Measurements from ENCODE around the gene ABI3.

The ABI3 gene

DNA sequence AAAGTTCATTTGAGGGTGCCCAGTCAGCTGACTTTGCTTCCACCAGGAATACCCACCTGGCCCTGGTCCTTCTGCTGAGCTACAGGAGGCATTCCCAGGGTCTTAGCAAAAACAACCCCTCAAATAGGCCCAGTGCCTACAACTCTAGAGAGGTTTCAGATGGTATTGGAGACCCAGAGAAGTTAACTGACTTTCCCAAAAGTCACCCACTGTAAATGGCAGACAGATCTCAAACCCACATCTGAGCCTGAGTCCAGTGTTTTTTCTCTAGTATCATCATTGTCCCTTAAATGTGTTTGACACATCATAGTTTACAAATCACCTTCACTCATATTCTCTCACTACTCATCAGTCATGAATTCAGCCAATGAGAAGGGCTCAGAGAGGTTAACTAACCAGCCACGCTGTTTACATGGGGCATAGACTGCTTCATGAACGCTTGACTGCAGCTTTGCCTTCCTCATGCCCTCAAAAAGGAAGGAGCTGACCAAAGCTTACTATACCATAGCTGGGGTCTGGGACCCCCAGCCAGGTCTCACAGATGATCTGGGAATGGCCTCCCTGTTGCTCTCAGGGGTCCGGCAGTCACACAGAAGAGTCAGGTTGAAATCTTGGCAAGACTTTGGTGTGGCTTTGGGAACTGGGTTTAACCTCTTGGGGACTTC lies 16.4 kb downstream of the ABI3 start:
- no peak for DNase-seq

DNA sequence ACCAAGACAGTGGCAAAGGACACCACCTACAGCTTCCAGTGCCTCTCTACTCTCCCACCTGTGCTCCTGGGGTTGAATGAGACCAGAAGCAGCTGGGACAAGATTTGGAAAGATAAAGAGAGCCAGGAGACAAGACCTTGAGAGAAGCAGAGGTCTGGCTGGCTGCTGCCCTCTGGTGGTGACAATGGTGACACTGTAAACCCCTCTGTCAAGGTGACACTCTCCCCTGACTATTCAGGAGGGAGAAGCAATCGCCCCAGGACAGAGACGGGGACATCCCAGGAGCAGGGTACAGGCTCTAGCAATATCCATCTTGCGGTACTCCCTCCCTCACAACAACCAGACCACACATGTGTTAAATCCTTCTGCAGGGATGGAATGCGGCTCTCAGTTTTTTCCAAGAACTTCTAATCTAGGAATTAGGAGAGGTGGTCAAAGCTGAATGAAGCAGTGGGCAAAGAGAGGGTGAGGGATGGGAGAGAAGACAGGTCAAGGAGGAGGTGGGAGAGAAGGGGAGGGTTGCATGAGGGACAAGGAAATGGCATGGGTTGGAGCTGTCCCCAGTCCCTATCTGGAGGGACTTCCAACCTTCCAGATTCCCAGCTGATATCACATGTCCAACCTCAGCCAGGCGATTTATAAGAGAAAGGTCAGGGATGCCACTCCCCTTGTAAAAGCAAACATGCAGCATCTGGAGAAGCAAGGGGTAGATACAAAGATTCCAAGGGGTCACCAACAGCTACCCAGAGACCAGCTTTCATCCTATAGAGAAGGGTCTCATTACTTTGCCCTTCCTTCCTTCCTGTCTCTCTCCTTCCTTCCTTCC lies 17.1 kb downstream of the ABI3 start:
- DNase-seq: peak; percentile 75

DNA sequence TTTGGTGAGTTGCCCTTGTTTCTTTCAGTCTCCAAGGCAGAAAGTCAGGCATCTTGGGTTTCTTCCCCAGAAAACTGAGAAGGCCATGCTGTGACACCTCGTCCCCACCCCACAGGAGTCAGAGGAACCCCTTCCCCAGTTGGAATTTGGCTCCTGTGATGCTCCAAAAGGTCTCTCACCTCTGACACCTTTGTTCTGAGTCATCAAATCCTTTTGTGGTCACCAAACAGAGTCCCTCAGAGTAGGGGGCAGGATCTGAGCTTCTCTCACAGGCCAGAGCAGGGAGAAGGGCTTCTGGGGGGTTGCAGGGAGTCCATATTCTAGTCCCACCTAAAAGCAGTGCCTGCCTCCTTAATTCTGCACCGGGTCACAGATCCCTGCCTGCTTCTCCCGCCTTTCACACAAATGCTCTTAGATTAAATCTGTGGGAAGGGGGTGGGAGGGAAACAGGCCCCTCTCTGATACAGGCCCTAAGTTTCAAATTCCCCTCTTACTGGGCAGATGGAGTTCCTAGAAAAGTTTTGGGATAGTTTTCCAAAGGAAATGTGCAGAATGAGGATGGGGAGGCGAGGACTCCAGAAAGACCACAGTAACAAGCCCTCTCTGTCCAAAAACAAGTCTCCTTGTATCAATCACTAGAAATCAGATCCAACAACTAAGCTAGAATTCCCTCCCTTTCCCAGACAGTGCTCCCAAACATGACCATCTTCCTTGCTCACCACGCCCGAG lies 18.7 kb downstream of the ABI3 start:
- DNase-seq: no peak

DNA sequence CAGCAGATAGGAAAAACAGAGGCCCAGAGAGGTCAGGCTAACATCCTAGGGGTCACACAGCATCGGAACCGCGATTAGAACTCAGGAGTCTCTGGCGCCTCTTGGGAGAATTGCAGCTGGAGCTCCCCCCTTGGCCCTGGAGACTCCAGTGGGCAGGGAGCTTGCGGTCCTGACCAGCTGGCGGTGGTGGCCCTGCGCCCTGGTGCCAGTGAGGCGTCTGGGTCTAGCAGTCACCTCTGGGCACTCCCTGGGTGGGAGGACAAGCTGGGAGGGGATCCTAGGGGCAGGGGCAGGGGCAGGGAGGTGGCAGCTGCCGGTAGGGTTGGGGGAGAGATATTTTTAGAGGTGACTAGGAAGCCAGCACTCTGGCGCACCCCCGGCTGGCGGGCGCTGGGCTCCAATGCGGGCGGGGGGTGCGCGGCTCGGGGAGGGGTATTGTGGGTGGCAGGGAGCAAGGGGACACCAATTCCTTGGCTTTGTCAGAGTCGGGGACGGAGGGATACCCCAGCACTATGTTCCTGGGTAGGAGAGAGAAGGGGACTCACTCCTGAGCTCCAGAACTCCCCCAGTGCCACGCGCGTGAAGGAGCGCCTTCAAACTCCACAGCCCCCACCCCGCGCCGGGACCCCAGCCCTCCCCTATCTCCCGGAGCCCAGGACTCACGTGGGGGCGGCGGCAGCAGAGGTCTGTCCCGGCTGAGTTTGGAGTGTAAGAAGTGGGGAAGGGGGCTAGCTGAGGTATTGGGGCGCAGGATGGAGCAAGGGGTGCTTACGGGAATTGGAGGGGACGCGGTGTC lies 19.5 kb downstream of the ABI3 start:
- DNase-seq: no peak

DNA sequence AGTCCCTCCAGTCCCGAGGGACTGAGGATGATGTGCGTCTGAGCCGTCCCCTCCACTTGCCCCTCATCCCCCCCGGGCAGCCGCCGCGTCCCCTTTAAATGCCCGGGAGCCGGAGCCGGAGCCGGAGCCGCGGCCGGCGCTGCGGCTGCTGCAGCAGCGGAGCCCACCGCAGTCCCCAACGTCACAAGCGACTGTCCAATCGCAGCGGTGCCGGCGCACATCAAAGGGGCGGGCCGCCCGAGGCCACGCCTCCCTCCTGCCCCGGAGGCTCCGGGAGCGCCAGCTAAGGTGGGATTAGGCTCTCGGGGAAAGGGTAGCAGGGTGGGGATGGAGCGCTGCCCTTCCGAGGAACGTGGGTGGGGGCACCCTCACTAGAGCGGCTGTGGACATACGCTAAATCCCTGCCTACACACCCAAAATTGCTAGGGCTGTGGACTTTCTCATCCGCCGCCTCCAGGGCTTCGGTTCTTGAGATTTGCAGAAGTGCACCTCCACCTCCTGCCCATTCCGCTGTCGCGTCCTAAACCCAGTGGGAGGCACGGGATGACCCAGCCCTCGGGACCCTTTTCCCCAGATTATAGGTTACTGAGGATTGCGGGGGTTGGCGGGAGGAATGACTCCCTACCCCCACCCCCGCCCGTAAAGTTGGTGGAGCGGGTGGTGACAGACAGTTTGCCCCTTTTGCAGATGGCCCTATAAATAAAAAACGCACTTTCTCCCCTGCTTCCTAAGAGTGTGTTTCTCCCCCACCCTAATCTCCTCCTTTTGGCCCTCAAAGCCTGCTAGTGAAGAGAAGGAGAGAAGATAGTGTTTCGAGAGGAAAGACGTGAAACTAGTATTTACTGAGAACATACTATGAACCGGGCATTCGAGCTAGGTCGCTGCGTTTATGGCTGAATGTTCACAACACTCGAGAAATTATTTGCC lies 20.4 kb downstream of the ABI3 start, which contains the start of gene PHOSPHO1:
TSS of gene PHOSPHO1 (minus strand) at position 152 of the 927 bp plus-strand sequence. CDS start 4,096 bp downstream, outside the sequence.
- peak; percentile 82 for DNase-seq

DNA sequence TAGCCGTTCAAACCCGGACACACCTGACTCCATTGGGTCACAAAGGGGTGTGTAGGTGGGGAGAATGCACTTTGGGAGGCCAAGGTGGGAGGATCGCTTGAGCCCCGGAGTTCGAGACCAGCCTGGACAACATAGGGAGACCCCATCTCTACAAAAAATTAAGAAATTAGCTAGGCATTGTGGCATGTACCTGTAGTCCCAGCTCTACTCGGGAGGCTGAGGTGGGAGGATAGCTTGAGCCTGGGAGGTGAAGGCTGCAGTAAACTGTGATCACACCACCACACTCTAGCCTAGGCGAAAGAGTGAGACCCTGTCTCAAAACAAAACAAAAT lies 21.0 kb downstream of the ABI3 start:
- DNase-seq: no peak

DNA sequence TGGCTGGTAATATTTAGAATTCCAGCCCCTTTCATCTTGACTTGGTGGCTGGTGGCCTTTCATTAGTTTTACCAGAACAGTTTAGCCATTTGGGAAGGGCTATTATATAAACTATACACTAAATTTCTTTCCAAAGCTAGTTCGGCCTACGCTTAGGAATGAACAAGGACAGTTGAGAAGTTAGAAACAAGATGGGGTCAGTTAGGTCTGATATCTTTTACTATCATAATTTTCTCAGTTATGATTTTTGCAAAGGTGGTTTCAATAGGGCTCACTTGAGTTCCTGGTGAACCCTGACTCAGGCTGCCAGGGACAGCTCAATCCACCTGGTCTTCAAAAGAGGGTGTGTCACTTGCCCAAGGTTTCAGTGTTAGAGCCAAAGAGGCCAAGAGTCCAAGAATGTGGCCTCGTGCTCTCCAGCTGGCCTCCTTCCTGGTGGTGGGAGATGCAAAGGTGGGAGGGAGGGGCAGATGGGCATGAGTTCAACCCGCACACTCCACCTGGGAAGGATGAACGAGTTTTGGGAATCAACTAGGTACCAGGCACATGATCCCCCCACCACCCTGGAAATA lies 24.1 kb downstream of the ABI3 start:
- DNase-seq: no peak

DNA sequence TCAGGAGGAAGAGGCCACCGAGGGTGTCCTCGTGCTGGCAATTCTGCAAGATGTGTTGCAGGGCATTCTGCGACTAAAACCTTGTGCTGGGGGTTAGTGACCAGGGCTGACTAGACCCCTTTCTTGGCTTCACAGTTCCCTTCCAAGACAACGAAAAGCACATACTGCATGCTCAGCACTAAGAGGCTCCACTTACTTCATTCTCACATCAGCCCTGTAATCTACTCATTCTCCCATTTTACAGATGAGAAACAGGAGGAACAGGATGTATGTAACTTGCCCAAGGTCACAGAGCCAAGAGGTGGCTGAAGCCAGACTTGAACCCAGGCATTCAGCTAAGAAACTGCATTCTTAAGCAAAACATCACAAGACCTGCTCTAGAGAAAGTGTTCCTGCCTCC lies 25.4 kb downstream of the ABI3 start:
- DNase-seq: no peak

DNA sequence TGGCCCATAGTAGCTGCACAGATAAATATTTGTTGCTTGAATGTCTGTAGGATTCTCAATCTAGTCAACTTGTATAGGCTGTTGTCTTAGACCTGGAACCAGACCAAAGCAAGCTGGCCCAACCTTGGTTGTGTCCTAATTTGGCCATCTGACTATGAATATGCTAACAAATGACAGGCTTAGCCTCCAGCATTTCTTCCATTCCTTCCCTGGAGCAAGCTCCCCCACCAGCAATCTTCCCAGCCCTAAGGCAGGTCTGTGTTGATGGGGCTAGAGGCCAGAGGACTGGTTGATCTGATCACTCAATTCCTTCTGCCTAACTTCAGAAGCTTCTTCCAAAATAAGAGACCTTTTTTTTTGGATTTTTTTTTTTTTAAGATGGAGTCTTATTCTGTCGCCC lies 29.5 kb downstream of the ABI3 start:
- no peak for DNase-seq

DNA sequence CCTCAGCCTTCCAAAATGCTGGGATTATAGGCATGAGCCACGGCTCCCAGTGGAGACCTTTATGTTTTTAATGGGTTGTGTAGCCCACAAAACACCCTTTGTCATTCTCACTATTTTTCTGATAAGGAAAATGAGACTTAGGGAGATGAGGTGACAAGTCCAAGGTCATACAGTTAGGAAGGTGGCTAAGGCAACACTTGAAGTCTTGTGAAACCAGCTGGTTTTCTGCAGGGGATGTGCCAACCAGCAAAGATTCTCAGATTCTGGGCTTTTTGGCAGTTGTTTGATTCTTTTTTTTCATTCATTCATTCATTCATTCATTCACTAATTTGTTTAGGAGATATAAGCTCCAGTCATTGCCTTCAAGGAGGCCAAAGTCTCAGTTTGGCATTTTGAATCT lies 30.1 kb downstream of the ABI3 start:
- DNase-seq: no peak

DNA sequence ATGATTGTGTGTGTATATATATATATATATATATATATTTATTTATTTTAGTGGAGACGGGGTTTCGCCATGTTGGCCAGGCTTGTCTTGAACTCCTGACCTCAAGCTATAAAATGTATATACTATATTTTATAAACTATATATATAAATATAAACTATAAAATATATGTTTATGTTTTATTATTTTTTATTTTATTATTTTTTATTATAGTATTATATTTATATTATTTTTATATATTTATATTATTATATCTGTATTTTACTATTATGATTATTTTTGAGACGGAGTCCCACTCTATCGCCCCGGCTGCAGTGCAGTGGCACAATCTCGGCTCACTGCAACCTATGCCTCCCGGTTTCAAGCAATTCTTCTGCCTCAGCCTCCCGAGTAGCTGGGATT lies 30.5 kb downstream of the ABI3 start:
- DNase-seq: no peak

DNA sequence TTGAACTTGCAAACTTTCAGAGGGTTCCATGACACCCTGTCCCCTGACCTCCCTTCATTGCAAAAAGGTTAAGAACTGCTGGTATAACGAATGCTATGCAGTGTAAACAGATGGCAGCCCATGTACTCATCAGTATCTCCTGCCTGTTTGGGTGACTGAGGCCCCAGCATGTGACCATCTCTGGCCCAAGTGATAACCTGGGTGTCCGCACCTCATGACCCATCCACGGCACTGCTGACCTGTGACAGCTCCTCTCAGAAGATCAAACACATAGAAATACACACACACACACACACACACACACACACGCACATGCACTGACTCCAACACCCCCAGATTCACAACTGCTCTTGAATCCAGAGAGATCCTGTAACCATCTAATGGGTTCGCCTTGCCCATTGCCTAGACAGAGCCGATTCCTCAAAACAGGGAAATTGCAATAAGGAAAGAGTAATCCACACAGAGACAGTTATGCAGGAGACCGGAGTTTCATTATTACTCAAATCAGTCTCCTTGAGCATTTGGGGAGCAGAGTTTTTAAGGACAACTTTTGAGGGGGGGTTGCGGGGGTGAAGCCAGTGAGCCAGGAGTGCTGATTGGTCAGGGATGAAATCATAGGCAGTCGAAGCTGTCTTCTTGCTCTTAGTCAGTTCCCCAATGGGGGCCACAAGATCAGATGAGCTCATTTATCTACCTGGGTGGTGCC lies 31.3 kb downstream of the ABI3 start:
- DNase-seq: no peak

DNA sequence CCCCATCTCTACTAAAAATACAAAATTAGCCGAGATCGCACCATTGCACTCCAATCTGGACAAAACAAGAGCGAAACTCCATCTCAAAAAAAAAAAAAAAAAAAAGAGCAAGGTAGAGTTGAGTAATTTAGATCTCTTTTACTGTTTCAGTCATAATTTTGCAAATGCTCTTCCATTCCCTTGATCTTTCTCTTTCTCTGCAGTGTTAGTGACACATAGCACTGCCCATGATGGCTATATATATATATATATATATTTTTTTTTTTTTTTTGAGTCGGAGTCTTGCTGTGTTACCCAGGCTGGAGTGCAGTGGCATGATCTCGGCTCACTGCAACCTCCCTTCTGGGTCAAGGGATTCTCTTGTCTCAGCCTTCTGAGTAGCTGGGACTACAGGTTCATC lies 32.3 kb downstream of the ABI3 start:
- DNase-seq: no peak

DNA sequence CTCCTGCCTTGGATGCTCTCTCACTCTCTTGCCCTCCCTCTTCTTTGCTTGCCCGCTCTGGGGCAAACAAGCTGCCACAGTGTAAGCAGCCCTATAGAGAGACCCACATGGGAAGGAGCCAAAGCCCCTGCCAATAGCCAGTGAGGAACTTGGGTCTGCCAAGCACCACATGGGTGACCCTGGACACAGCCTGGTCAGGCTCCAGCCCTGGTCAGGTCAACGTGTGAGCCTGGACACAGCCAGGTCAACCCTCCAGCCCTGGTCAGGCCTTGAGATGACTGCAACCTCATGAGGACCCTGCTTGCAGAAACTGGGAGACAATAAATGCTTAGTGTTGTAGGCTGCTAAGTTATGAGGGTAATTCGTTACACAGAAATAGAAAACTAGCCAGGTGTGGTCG lies 34.3 kb downstream of the ABI3 start:
- no peak for DNase-seq

DNA sequence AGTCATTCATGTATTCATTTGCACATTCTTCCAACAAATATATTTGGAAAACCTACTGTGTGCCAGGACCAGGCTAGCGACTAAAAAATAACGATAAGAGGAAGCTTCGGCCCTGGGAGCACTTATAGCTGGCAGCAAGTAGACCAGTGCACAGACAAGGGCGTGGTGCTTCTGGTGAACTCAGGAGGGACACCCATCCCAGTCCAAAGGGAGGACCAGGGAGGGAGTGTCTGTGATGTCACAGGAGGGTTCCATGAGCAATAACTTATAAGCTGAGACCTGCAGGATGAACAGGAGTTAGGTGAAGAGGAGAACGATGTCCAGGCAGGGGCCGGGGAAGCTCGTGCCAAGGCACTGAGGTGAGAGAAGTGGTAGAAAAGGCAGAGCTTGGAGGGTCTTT lies 37.4 kb downstream of the ABI3 start:
- no peak for DNase-seq

DNA sequence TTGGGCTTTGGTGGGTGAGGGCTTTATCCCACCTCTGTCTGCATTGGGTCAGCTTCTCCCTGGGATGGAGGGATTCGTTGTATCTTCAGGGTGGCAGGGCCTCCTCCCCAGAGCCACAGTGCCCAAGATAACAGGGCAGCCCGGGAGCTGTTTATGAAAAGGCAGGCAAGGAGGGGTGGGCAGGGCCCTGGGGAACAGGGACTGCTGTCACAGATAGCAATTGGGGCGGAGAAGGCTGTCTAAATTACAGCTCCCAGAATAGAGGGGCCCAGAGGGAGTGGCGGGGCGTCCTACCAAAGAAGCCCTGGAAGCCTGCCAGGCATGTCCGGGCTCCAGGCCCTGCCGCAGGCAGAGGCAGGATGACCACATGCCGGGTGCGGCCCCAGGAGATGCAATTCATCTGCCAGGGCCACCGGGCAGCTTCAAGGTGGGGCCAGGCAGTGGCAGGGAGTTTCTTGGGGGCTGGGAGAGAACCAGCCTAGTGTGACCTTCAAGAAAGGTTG lies 38.8 kb downstream of the ABI3 start:
- DNase-seq: no peak

DNA sequence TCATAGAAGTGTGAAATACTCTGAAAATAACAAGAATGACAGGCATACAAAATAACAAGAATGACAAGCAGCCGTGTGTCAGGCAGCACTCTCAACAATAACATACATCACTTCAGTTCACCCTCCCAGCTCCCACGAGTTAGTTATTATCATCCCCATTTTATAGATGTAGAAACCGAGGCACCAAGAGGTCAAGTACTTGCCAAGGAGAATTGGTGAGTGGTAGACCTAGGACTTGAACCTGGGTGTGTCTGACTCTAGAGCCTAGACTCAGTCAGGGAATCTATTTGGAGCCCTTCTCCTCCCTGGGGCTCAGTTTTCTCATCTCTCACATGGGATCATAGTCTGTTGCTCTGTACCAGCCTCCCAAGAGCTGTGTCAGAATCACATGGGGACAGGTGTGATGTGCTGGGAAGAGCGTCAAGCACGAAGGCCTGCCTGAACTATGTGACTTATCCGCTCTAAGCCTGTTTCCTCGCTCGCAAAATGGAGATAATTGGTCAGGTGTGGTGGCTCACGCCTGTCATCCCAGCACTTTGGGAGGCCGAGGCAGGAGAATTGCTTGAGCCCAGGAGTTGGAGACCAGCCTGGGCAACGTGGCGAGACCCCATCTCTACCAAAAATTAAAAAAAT lies 39.5 kb downstream of the ABI3 start:
- no peak for DNase-seq

DNA sequence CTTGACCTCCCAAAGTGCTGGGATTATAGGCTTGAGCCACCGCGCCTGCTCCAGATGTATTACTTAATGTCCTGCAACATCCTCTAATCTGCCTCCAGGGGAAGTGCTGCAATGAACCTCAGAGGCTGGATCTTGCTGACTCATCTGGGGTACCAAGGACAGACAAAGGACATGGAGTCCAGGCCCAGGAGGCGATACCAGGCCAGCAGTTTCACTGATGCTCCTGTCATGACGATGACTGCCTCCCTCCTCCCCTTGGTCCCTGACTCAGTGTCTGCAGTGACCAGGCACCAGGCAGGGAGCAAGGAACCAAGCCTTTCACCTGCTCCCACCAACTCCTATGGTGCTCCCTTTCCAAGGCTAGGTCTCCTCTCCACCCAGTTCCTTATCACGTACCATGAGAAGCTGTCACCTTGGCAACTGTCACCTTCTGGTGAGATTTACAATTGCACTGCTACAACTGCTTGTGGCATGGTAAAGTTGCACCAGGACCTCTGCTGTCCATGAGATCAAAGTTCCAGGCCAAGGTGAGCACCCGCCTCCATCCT lies 41.7 kb downstream of the ABI3 start:
- DNase-seq: no peak

DNA sequence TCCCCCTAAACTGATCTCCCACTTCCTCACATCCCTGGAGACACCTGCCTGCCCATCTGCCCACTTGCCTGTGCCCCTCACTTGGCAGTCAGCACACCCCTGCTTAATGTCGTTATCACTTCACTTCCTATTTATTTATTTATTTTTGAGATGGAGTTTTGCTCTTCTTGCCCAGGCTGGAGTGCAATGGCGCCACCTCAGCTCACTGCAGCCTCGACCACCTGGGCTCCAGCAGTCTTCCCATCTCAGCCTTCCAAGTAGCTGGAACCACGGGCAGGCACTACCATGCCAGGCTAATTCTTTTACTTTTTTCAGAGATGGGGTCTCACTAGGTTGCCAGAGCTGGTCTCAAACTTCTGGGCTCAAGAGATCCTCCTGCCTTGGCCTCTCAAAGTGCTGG lies 43.6 kb downstream of the ABI3 start:
- DNase-seq: no peak

DNA sequence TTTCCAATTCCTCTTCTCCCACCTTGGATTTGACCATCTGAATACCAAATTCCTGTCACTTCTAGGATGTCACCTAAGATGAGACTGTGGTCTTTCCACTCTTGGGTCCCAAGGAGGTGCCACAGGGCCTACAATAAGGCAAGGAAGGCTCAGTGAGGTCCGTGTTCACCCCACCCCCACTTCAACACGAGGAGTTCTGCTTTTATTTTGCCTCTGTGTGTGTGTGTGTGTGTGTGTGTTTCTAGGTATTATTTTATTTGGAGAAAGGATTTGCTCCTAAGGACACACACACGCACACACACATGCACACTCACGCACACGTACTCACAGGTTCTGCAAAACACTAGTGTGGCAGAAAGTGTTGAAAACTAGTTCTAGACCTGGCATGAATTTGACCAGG lies 44.6 kb downstream of the ABI3 start:
- DNase-seq: no peak
